Thyroid gland (tissue), 4 donors: ENCODE measurements around the gene PCDH15. TPM values are rescaled to one million over a fixed set of nuclear protein-coding genes. Genes with fewer than 3 reads are reported as not detected.

Source experiments
- DNase-seq, 2 donors: peaks; one replicate each; pipeline ENCODE4 v3.0.0-alpha.2; 2019
- H3K27ac ChIP-seq, 3 donors: fragments of 200-600 bp; sonication (generic); 1 replicate in 2 of 3; 2 replicates in 1 of 3; pipeline ENCODE4 v1.5.1; 2016 to 2019; ENCODE audit warnings: mild to moderate bottlenecking in 1 of 3, moderate library complexity in 1 of 3
- H3K27me3 ChIP-seq: fragments of 200-600 bp; sonication (generic); one replicate; pipeline ENCODE4 v1.5.1; 2019
- H3K36me3 ChIP-seq, 2 donors: fragments of 200-600 bp; sonication (generic); one replicate each; pipeline ENCODE4 v1.5.1; 2016 to 2019
- H3K4me1 ChIP-seq, 2 donors: fragments of 200-600 bp; sonication (generic); one replicate each; pipeline ENCODE4 v1.5.1; 2017 to 2019
- H3K4me3 ChIP-seq, 3 donors: fragments of 200-600 bp; sonication (generic); replicated peaks in 1 of 3; 1 replicate in 2 of 3; 2 replicates in 1 of 3; pipeline ENCODE4 v1.5.1; 2016; ENCODE audit warnings: mild to moderate bottlenecking in 1 of 3
- H3K9me3 ChIP-seq: fragments of 200-600 bp; sonication (generic); one replicate; pipeline ENCODE4 v1.5.1; 2017
- POLR2A ChIP-seq, 2 donors: fragments of 450-650 bp; IDR thresholded peaks; one replicate each; pipeline ENCODE4 v1.6.1; 2017; ENCODE audit warnings: antibody characterized with exemption in 2 of 2, mild to moderate bottlenecking in 2 of 2, moderate library complexity in 1 of 2
- WGBS, 2 donors: methylation state at CpG; one replicate each; pipeline ENCODE4 v1.1.5; 2017; 5-methylcytosine and 5-hydroxymethylcytosine counted together
- intact Hi-C: fragments of 100-400 bp; cut with DNase I; formaldehyde crosslinking; loops from one replicate; pipeline ENCODE4 v1.15.1; 2023
- total RNA-seq, 4 donors: library from RNA; depleted of rRNA; stranded (reverse); fragments of >200 nt; gene quantifications; one replicate each; pipeline ENCODE4 v1.2.3, GENCODE V29; 2016
- TF ChIP-seq, protein P1 (sequence below), 6 experiments: fragments of 200-600 bp in 3 of 6; fragments of 450-650 bp in 3 of 6; sonication (generic) in 3 of 6; IDR thresholded peaks; one replicate each; pipeline ENCODE4 v1.5.1; 2016 to 2019; ENCODE audit warnings: antibody characterized with exemption in 6 of 6, mild to moderate bottlenecking in 2 of 6, inconsistent platforms in 1 of 6, moderate library complexity in 1 of 6

The PCDH15 gene
- total RNA-seq, 4 donors from 2014 or later, result not detected

DNA sequence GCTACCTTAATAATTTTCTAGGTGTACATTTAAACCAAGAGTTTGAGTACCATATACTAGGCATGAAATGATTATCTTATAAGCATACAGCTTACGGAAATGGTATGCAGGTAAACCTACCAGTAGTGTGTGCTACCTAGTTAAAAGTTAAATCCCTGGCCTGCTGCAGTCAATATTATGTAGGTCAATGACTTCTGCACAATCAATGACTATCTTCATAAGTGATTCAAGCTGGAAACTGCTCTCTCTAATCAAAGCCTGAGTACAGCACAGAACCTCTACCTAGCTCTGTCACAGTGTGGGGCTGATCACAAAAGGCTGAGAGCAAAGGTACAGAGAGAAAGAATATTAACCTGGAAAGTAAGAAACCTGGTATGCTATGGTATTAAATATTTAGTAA lies 733.7 kb downstream of the PCDH15 start:
- WGBS, 2 donors, result 87 to 100% methylated on average over 1 of the region's 1 CpG

DNA sequence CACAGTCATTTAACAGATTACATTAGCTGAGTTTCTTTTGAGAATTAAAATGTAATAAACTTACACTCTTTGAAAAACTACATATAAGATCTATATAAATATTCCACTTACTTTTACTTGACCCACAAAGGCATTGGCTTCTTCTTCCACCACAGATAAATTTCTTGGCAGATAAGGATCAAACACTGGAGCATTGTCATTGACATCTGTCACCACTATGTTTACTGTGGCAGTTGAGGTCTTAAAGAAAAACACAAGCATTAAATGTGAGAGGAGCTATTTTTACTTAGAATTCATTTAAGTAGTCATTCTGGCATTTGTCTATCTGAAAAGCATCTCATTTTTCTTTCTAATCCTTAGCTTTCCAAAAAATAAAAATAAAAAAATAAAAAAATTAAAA lies 734.4 kb downstream of the PCDH15 start:
- TF ChIP-seq, protein P1, sequence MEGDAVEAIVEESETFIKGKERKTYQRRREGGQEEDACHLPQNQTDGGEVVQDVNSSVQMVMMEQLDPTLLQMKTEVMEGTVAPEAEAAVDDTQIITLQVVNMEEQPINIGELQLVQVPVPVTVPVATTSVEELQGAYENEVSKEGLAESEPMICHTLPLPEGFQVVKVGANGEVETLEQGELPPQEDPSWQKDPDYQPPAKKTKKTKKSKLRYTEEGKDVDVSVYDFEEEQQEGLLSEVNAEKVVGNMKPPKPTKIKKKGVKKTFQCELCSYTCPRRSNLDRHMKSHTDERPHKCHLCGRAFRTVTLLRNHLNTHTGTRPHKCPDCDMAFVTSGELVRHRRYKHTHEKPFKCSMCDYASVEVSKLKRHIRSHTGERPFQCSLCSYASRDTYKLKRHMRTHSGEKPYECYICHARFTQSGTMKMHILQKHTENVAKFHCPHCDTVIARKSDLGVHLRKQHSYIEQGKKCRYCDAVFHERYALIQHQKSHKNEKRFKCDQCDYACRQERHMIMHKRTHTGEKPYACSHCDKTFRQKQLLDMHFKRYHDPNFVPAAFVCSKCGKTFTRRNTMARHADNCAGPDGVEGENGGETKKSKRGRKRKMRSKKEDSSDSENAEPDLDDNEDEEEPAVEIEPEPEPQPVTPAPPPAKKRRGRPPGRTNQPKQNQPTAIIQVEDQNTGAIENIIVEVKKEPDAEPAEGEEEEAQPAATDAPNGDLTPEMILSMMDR (IDR thresholded peaks at IDR 0.05), result no peak
- TF ChIP-seq POLR2A (IDR thresholded peaks at IDR 0.05), result no peak
- H3K36me3 ChIP-seq, result no peaks in the 10 kb centered on the region
- no peak overlapping the region for H3K4me3 ChIP-seq
- H3K27ac ChIP-seq, result no peak overlapping the region
- intact Hi-C loops, result no loop called here
- no peaks in the 10 kb centered on the region for H3K27me3 ChIP-seq
- no peaks in the 10 kb centered on the region for H3K9me3 ChIP-seq
- H3K4me1 ChIP-seq, result no peaks in the 10 kb centered on the region
- no peak for DNase-seq

More for the DNA sequence above, 733.7 kb downstream of the PCDH15 start:
- no peak for DNase-seq
- Histone ChIP-seq H3K27me3 (no peaks in the 10 kb centered on the region), H3K27ac (no peak overlapping the region), H3K36me3 (no peaks in the 10 kb centered on the region), H3K4me1 (no peaks in the 10 kb centered on the region), H3K4me3 (no peak overlapping the region), H3K9me3 (no peaks in the 10 kb centered on the region)
- intact Hi-C loops, result no loop called here
- TF ChIP-seq, protein P1 (IDR thresholded peaks at IDR 0.05), result no peak
- no peak for TF ChIP-seq POLR2A (IDR thresholded peaks at IDR 0.05)

DNA sequence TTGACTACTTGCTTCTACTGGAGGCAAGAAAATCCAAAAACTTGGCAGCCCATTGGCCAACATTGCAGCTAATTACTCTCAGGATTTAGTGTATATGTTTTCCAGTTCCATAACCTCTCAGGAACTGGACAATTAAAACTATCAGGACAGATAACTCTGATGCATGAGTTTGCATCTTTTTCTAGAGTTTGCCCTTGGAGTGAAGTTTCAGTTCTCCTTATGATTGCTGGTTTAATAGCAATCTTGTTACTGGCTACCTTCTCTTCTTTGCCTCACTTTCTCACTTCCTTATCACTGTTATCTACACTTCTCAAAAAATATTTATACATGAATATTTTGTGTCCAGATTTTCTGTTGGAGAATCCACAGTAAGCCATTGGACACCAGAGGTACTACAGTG lies 735.9 kb downstream of the PCDH15 start:
- no peaks in the 10 kb centered on the region for H3K4me1 ChIP-seq
- intact Hi-C loops, result no loop called here
- no peaks in the 10 kb centered on the region for H3K9me3 ChIP-seq
- DNase-seq, result no peak
- H3K4me3 ChIP-seq, result no peak overlapping the region
- no peaks in the 10 kb centered on the region for H3K36me3 ChIP-seq
- no peaks in the 10 kb centered on the region for H3K27me3 ChIP-seq
- no peak overlapping the region for H3K27ac ChIP-seq
- TF ChIP-seq, protein P1 (IDR thresholded peaks at IDR 0.05), result no peak
- TF ChIP-seq POLR2A (IDR thresholded peaks at IDR 0.05), result no peak

DNA sequence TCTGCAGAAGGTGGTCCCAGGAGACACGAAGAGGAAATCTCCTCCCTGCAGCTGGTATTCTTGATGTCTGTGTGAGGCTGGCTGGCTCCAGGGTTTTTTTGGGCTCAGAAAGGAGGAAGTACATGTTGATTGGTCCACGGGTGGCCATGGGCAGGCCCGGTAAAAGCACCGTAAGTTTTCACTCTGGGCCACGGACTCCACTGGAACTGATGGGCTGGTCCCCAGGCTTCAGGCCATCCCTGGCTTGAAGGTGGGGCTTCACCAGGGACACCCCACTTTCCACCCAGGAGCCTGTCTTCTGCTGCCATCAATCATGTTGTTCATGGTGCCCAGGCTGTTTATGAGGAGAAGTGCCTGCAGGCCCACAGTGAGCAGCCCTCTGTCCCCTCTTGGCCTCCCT lies 736.8 kb downstream of the PCDH15 start:
- TF ChIP-seq, protein P1 (IDR thresholded peaks at IDR 0.05), result no peak
- TF ChIP-seq POLR2A (IDR thresholded peaks at IDR 0.05), result no peak
- H3K4me1 ChIP-seq, result no peaks in the 10 kb centered on the region
- WGBS, 2 donors, result 87 to 92% methylated on average over 3 to 5 of the region's 5 CpGs
- H3K27me3 ChIP-seq, result no peaks in the 10 kb centered on the region
- intact Hi-C loops, result no loop called here
- H3K4me3 ChIP-seq, result no peak overlapping the region
- no peaks in the 10 kb centered on the region for H3K36me3 ChIP-seq
- H3K27ac ChIP-seq, result no peak overlapping the region
- no peak for DNase-seq
- H3K9me3 ChIP-seq, result no peaks in the 10 kb centered on the region

DNA sequence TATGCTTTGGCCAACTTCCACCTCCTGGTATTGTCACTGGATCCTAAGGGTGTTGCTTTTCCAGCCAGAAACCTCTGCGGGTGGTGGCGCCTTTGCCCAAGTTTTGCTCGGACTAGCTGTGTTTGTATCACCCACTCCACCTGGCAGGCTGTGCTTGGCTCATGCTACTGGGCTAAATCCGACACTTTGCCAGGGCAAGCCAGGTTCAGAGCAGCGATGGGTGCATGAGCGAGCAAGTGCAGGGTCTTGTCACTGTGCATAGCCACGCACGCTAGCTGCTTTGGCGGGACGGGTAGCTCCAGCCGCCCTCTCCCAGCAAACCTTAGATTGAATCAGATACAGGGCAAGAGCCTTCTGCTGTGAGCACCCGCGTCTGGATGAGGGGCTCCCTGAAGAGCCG lies 737.5 kb downstream of the PCDH15 start:
- Histone ChIP-seq H3K27ac (no peak overlapping the region), H3K27me3 (no peaks in the 10 kb centered on the region), H3K36me3 (no peaks in the 10 kb centered on the region), H3K4me1 (no peaks in the 10 kb centered on the region), H3K4me3 (no peak overlapping the region), H3K9me3 (no peaks in the 10 kb centered on the region)
- intact Hi-C loops, result no loop called here
- DNase-seq, result no peak
- WGBS, 2 donors, result 84 to 96% methylated on average over 14 of the region's 14 CpGs
- TF ChIP-seq POLR2A (IDR thresholded peaks at IDR 0.05), result no peak
- TF ChIP-seq, protein P1 (IDR thresholded peaks at IDR 0.05), result no peak
